LoVo (cell line): ENCODE measurements around the gene RPS6KA2.

Source experiments
- DNase-seq: peaks from one replicate; pipeline ENCODE4 v3.0.0-alpha.2; 2016; ENCODE audit warnings: low spot score

RPS6KA2 gene

GRCh38 chr6:166615059-166615770, 11.8 kb downstream of the RPS6KA2 start:
- no peak for DNase-seq

- no peak for DNase-seq
Measured at GRCh38 chr6:166614589-166614988, 12.5 kb downstream of the RPS6KA2 start.

DNA sequence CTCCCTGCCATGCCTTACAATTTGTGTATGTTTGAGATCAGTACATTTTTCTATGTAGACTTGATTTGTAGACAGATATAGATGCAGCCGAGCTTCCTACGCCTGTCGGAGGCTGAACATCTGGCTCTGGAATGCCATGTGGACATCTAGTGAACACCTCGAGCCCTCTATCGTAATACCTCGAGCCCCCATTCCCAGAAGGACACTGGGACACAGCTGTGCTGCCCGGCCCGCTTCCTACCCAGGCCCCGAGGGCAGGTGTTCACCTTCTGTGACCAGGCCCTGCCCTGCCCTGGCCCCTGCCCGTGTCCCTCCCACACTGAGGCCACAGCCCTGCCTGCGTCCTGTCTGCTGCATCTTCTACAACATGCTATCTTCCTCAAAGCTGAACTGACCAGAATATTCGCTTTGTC, 12.9 kb downstream of the RPS6KA2 start:
- DNase-seq = no peak

- no peak for DNase-seq
Measured at GRCh38 chr6:166613027-166613426, 14.0 kb downstream of the RPS6KA2 start.

DNA sequence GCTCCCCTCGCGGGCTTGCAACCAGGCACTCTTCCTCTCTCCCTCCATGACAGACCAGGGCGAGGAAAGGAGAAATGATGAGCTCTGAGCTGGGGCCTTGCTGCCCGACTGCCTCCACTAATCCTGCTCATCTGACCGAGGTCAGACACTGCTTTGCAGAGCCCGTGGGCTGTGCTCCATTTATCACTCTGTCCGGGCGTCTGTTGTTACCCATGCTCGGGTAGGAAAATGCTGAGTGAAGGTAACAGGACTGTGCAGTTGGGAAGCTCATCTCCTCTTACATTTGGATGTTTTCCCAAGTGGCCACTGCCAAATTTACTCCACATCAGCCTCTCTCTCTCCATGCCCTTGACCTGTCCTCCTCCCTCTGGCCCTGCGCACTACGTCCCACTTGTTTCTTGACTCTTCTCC, 14.6 kb downstream of the RPS6KA2 start:
- DNase-seq = no peak

- DNase-seq = no peak
Measured at GRCh38 chr6:166611631-166612030, 15.4 kb downstream of the RPS6KA2 start.

GRCh38 chr6:166610069-166610468, 17.0 kb downstream of the RPS6KA2 start:
- DNase-seq = no peak

DNA sequence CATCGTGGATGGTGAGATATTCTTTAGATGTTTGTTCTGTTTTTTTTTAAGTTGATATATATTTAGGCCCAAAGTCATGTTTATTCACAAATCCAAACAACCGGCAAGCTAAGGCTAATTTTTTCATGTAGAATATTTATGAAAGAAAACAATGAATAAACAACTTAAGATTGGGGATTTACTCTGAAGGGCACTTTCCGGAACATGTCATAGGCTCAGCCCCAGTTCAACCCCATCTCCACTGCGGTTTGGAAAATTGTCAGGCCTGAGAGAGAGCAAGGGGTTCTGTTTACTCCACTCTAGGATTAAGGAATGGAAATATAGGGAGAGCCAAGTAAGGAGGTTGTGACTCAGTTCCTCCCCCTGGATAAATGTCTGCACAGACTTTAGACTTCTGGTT, 18.3 kb downstream of the RPS6KA2 start:
- no peak for DNase-seq

DNA sequence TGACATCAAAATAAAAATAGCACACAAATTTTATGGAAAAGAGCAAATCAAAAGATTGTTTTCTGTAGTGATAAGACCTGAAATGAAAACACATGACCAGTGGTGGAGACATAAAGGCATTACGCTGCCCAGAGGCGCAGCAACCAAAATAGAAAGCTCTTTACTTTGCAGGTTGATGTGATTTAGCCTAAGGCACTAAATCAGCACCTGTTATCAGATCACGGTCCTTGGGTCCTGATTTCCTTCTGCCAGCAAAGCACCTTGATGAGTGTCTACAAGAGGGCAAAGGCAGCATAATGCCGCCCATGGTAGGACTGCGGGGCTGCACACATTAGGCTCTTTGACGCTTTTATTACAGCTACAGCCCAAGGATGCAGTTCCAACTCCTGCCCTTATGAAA, 21.3 kb downstream of the RPS6KA2 start:
- DNase-seq = no peak

DNA sequence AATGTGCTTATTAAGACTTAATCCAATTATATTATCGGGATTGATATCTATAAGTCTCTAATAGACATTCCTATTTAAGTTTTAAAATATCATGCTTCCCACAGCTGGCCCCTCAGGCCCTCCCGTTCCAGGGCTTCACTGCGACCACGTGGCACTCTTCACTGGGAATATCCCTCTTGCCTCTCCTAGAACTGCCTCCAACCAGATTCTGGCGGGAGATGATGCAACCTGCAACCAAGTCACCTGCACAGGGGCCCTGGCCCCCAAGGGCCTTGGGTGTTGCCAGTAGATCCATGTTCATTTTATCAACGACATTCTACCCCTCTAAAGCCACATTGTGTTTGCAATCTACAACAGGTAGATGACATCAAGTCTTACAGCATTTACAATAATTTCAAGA, 22.1 kb downstream of the RPS6KA2 start:
- DNase-seq = no peak

DNA sequence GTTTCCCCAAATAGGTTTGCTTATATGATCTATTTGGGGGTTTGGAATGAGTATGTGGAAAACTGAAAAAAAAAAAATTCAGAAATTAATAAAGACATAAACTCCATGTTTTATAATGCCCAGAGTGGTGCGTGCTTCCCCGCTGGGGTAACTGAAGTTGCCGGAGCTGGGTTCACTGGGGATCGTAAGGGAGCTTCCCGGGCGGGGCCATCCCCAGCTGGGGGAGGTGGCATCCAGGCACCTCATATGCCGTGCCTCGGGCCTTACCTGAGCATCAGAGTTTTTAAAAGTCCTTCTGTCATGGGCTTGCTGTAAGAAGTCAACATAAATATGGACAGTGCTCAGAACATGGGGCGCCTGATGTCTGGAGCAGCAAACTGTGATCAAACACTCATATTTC, 22.7 kb downstream of the RPS6KA2 start:
- DNase-seq = no peak

- no peak for DNase-seq
Measured at GRCh38 chr6:166603043-166603690, 23.9 kb downstream of the RPS6KA2 start.

GRCh38 chr6:166601956-166602355, 25.1 kb downstream of the RPS6KA2 start:
- DNase-seq = no peak

DNA sequence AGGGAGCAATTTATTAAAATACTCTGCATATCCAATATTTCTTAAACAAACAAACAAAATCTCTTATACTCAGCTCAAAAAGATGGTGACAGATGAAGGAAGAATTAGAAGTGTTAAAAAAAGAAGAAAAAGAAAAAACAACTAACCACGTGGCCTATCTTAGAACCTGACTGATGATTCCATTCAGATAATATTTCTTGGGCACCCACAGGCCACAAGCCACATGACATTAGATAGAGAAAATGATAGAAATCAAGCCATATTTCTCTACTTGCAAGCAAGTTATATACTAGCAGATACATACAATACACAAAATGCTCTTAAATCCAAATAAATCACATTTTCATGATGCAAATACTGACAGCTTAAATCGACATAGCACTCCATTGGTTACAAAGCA, 26.1 kb downstream of the RPS6KA2 start:
- DNase-seq = no peak

- no peak for DNase-seq
Measured at GRCh38 chr6:166599205-166599604, 27.8 kb downstream of the RPS6KA2 start.

GRCh38 chr6:166598441-166599138, 28.5 kb downstream of the RPS6KA2 start:
- no peak for DNase-seq

DNA sequence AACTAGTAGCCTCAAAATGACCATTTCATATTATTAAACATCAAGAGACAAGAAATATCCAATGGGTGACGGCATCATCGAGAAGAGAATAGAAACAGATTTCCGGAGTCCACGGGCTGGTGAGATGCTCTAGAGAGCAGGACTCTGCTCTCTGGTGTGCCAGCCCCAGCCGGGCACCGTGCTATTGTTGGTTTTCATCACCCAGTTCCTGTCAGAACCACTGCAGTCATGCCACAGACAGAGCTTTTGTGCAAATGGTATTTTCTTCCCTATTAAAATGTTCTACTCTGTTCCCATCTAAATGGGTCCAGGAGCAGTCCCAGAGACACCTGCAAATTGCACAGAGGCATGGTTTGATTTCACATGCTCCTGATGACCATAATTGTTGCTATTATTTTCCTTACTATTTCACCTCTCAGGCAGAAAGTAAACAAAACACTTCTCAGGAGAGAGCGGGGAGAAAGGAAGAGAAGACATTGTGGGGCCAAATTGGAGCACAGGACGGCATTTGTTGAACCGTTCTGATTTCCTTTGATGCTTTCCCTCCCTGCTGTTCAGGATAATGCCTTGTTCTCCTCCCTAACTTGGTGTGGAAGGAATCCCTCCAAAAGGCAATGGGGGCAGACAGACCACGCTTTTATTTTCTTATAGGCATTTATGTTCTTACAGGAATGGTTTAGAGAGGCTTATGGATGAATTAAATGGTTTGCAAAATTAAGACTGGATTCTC, 29.2 kb downstream of the RPS6KA2 start:
- no peak for DNase-seq

DNA sequence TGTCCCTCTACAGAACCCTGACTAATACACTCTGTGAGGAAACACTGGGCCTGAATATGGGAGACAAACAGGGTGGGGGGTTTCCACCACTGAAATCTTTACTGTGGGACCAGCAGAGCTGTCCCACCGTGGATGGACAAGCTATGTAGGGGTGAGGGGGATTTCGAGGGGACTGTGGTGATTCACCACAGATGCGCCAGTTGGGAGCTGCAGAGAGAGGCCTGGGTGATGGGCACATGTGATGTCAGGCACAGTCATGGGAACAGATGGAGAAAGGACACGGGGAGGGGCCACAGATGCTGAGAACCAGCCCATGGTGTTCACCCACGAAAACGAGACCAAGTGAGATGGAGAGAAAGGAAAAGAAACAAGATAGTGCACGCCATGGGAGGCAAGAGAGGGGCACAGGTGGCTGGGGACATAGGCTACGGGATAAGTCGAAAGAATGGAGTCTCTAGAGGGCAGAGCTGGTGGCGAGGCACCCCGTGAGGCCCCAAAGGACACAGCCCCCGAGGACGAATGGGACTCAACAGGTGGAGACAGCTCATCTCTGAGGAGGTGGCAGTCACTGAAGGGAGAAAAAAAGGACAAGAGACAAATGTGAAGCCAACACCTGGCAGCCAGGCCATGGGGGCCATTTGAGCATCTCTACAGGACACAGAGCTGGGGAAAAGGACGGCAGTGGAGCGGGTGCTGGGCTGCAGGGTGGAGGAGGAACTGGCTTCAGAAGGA, 30.1 kb downstream of the RPS6KA2 start:
- no peak for DNase-seq

- DNase-seq = no peak
Measured at GRCh38 chr6:166595949-166596348, 31.1 kb downstream of the RPS6KA2 start.

DNA sequence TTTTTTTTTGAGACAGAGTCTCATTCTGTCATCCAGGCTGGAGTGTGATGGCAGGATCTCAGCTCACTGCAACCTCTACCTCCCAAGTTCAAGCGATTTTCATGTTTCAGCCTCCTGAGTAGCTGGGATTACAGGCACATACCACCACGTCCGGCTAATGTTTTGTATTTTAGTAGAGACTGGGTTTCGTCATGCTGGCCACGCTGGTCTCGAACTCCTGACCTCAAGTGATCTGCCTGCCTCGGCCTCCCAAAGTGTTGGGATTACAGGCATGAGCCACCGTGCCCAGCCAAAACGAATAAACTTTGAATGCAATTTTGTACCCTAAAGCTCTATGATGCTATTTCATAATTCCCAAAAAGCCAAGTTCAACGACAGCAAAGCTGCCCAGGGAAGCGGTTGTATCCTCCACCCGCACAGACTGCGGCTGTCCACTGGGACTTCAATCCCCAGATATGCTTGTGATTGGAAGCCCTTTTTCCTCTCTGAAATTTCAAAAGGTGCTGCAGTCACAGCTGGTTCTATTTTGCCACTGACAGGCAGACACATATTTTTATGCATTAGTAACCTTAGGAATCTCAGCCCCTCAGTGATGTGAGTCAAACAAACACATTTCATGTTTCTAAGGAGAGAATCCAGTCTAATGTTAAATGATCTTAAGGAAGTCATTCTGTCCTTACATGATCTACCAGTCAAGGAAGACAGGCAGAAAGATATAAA, 31.8 kb downstream of the RPS6KA2 start:
- DNase-seq = no peak

DNA sequence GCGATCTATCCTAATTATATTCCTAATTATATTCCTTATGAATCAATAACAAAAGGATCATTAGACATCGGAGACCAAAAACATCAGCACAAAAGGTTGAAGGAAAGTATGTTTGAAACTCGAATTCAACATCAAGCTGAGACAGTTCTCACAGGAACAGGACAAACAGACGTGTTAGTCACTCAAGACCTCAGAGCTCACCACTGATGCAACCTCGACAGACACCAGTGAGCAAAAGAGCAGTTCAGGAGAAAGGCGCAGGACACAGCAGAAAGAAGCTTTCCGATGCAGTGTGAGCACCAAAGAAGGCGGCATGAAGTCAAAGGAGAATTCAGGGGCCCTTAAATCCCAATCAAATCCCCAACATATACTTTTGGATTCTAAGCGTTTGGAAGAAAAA, 34.2 kb downstream of the RPS6KA2 start:
- no peak for DNase-seq
